Peyer's patch (tissue), 4 donors: Measurements from ENCODE around the gene HHAT. TPM values are rescaled to one million over a fixed set of nuclear protein-coding genes. Genes with fewer than 3 reads are reported as not detected.

Experiments
- DNase-seq, 3 donors: peaks; one replicate each; pipeline ENCODE4 v3.0.0-alpha.2; 2017 to 2019
- H3K27ac ChIP-seq, 4 donors: fragments of 200-600 bp; sonication (generic); one replicate each; pipeline ENCODE4 v1.5.1; 2016 to 2019
- H3K27me3 ChIP-seq, 2 donors: fragments of 200-600 bp; sonication (generic); one replicate each; pipeline ENCODE4 v1.5.1; 2019
- H3K36me3 ChIP-seq, 3 donors: fragments of 200-600 bp; sonication (generic); one replicate each; pipeline ENCODE4 v1.5.1; 2016 to 2019
- H3K4me1 ChIP-seq, 4 donors: fragments of 200-600 bp; sonication (generic); one replicate each; pipeline ENCODE4 v1.5.1; 2016 to 2019
- H3K4me3 ChIP-seq, 4 donors: fragments of 200-600 bp; sonication (generic); 1 replicate in 3 of 4; 2 replicates in 1 of 4; pipeline ENCODE4 v1.5.1; 2016 to 2019; ENCODE audit warnings: mild to moderate bottlenecking in 1 of 4
- H3K9me3 ChIP-seq, 4 donors: fragments of 200-600 bp; sonication (generic); one replicate each; pipeline ENCODE4 v1.5.1; 2016 to 2019; ENCODE audit warnings: mild to moderate bottlenecking in 1 of 4
- POLR2A ChIP-seq, 2 donors: fragments of 450-650 bp; IDR thresholded peaks; one replicate each; pipeline ENCODE4 v1.5.1; 2017; ENCODE audit warnings: antibody characterized with exemption in 2 of 2, mild to moderate bottlenecking in 2 of 2, moderate library complexity in 2 of 2
- total RNA-seq, 4 donors: library from RNA; depleted of rRNA; stranded (reverse); fragments of >200 nt; gene quantifications; one replicate each; pipeline ENCODE4 v1.1.0, GENCODE V29; 2016
- TF ChIP-seq, protein P1 (sequence below), 6 experiments: fragments of 450-650 bp in 4 of 6; fragments of 200-600 bp in 2 of 6; sonication (generic) in 1 of 6; IDR thresholded peaks; one replicate each; pipeline ENCODE4 v1.5.1; 2017 to 2019; ENCODE audit warnings: antibody characterized with exemption in 6 of 6, mild to moderate bottlenecking in 3 of 6, moderate library complexity in 1 of 6

Gene HHAT
- total RNA-seq, 4 donors from 2014 or later = 2.3 to 16.9 (median 7.3) TPM

DNA sequence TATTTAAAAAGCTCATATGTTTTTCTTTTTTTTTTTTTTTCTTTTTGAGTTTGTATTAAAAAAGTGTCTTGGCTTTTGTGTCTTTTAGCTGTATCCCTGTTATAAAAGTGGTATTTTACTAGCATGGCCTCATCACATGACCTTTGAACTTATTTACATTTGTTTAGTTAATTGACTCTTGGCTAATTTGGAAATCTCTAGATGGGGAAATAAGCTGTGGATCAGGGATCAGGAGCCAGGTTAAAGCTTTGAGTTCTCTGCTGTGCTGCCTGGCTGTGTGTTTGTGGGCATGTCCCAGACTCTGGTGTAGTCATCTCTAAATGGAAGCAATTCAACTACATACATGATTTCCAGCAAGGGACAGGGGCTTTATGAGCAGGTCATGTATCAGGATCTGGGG, 56.5 kb downstream of the HHAT start:
- Histone ChIP-seq H3K27me3 (no peaks in the 10 kb centered on the region), H3K9me3 (no peaks in the 10 kb centered on the region), H3K36me3 (no peaks in the 10 kb centered on the region), H3K4me3 (no peak overlapping the region), H3K4me1 (no peaks in the 10 kb centered on the region), H3K27ac (no peak overlapping the region)
- TF ChIP-seq, protein P1, sequence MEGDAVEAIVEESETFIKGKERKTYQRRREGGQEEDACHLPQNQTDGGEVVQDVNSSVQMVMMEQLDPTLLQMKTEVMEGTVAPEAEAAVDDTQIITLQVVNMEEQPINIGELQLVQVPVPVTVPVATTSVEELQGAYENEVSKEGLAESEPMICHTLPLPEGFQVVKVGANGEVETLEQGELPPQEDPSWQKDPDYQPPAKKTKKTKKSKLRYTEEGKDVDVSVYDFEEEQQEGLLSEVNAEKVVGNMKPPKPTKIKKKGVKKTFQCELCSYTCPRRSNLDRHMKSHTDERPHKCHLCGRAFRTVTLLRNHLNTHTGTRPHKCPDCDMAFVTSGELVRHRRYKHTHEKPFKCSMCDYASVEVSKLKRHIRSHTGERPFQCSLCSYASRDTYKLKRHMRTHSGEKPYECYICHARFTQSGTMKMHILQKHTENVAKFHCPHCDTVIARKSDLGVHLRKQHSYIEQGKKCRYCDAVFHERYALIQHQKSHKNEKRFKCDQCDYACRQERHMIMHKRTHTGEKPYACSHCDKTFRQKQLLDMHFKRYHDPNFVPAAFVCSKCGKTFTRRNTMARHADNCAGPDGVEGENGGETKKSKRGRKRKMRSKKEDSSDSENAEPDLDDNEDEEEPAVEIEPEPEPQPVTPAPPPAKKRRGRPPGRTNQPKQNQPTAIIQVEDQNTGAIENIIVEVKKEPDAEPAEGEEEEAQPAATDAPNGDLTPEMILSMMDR (IDR thresholded peaks at IDR 0.05) = no peak
- TF ChIP-seq POLR2A (IDR thresholded peaks at IDR 0.05) = no peak
- no peak for DNase-seq

DNA sequence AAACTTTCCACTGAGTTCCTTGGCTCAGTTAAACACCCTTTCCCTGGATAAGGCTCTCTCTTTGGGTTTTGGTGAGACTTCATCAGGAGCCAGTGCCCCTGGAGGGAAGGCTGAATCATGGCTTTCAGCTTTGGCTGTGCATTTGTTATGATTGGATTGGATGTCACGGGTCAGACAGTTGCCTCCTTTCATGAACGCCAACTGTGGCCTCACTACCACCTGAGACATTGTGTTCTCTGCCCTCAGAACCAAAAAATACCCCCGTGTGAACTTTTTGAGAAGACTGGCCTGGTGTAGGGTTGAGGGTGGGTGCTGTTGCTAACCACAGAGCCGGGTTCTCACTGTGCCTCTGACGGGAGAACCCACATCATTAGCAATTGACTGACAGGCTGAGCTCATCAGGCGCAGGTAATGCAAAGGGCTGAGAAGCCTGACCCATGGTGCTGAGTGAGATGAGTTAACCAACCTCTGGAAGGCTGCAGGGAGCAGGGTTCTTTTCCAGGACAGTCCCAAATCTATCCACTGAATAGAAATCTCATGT, 65.6 kb downstream of the HHAT start:
- Histone ChIP-seq H3K4me3 (no peak overlapping the region), H3K36me3 (no peaks in the 10 kb centered on the region), H3K4me1 (no peaks in the 10 kb centered on the region), H3K9me3 (no peaks in the 10 kb centered on the region), H3K27me3 (no peaks in the 10 kb centered on the region), H3K27ac (no peak overlapping the region)
- no peak for DNase-seq
- no peak for TF ChIP-seq POLR2A (IDR thresholded peaks at IDR 0.05)
- TF ChIP-seq, protein P1 (IDR thresholded peaks at IDR 0.05) = no peak

DNA sequence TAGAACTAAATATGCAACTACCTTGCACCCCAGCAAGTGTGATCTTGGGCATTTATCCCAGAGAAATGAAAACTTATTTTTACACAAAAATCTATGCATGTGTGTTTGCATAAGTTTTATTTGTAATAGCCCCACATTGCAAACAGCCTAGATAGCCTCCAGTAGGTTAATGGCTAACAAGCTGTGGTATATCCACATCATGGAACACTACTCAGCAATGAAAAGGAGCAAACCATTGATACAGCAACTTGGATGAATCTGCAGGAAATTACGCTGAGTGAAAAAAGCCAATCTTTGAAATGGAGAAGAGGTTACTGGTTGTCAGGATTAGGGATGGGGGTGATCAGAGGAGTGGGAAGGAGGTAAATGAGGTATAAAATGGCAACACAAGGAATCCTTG, 67.8 kb downstream of the HHAT start:
- H3K4me3 ChIP-seq = no peak overlapping the region
- no peaks in the 10 kb centered on the region for H3K27me3 ChIP-seq
- TF ChIP-seq, protein P1 (IDR thresholded peaks at IDR 0.05) = no peak
- no peak for TF ChIP-seq POLR2A (IDR thresholded peaks at IDR 0.05)
- H3K36me3 ChIP-seq = no peaks in the 10 kb centered on the region
- H3K27ac ChIP-seq = no peak overlapping the region
- no peaks in the 10 kb centered on the region for H3K9me3 ChIP-seq
- DNase-seq = no peak
- H3K4me1 ChIP-seq = no peaks in the 10 kb centered on the region

DNA sequence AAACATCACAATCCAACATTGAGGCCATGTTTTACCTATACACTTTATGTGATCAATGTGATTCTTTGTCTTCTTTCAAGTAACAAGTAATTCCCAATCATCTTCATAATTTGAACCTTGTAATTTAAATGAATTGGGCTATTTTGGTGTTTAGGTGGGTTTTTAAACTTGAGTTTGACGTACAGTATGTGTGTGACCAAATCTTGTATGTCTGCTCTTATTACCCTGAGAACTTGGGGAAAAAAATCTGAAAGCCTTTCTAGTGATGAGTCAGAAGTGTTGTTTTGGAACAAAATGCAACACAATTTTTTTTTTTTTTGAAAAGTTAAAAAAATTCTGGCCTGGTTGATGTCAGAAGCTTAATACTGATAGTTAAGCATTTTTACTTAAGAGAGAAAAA, 68.5 kb downstream of the HHAT start:
- Histone ChIP-seq H3K4me1 (no peaks in the 10 kb centered on the region), H3K36me3 (no peaks in the 10 kb centered on the region), H3K4me3 (no peak overlapping the region)

DNA sequence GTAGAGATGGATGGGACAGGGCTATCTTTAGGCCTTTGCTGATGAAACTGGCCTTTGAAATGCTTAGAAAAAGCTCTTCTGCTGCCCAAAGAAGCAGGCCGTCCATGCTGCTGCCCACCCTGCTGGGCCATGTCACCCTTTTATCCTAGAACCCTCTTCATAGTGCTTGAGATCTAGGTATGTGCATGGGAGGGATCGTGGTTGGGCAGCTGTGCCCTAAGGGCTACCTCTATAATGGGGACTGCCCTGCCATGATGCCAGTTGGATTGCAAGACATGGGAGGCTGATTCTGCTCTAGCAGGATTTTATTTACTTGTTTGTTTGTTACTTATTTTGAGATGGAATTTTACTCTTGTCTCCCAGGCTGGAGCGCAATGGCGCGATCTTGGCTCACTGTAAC, 69.0 kb downstream of the HHAT start:
- DNase-seq = no peak
- TF ChIP-seq POLR2A (IDR thresholded peaks at IDR 0.05) = no peak
- no peak overlapping the region for H3K27ac ChIP-seq
- no peaks in the 10 kb centered on the region for H3K9me3 ChIP-seq
- no peaks in the 10 kb centered on the region for H3K27me3 ChIP-seq
- H3K4me3 ChIP-seq = no peak overlapping the region
- no peaks in the 10 kb centered on the region for H3K36me3 ChIP-seq
- H3K4me1 ChIP-seq = no peaks in the 10 kb centered on the region

More for the DNA sequence above, 68.5 kb downstream of the HHAT start:
- Histone ChIP-seq H3K27me3 (no peaks in the 10 kb centered on the region), H3K9me3 (no peaks in the 10 kb centered on the region), H3K27ac (no peak overlapping the region)
- TF ChIP-seq, protein P1 (IDR thresholded peaks at IDR 0.05) = no peak
- no peak for TF ChIP-seq POLR2A (IDR thresholded peaks at IDR 0.05)
- no peak for DNase-seq

DNA sequence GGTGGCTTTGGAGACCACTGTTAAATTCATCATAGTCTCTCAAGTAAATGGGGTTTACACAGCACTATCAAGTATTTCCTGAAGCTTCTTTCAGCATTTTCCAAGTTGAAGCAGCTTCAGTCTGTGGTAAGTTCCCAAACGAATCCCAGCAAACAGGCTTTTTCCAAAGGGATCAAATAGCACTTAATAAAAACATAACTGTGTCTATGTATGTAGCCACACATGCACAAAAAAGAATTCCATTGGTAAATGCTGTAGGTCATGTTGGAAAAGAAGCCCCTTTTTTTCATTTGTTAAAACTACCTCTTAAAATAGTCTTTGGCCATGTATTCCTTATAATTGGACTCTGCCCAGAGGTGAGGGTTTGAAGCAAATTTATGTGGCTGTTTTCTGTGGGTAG, 69.8 kb downstream of the HHAT start:
- TF ChIP-seq POLR2A (IDR thresholded peaks at IDR 0.05) = no peak
- TF ChIP-seq, protein P1 (IDR thresholded peaks at IDR 0.05) = no peak
- Histone ChIP-seq H3K9me3 (no peaks in the 10 kb centered on the region), H3K36me3 (no peaks in the 10 kb centered on the region), H3K4me1 (no peaks in the 10 kb centered on the region), H3K27me3 (no peaks in the 10 kb centered on the region), H3K27ac (no peak overlapping the region), H3K4me3 (no peak overlapping the region)
- no peak for DNase-seq
